ENCODE measurements around the gene KLHL22. TPM values are rescaled to one million over a fixed set of nuclear protein-coding genes. Genes with fewer than 3 reads are reported as not detected.
A peak's percentile ranks its signal among the peaks of the same experiment; 100 is the strongest.
"Not testable (repeated sequence)": the region's sequence is repeated elsewhere in the genome, so short reads cannot be mapped to it uniquely, and the experiment has no call there.

Gene KLHL22, protein sequence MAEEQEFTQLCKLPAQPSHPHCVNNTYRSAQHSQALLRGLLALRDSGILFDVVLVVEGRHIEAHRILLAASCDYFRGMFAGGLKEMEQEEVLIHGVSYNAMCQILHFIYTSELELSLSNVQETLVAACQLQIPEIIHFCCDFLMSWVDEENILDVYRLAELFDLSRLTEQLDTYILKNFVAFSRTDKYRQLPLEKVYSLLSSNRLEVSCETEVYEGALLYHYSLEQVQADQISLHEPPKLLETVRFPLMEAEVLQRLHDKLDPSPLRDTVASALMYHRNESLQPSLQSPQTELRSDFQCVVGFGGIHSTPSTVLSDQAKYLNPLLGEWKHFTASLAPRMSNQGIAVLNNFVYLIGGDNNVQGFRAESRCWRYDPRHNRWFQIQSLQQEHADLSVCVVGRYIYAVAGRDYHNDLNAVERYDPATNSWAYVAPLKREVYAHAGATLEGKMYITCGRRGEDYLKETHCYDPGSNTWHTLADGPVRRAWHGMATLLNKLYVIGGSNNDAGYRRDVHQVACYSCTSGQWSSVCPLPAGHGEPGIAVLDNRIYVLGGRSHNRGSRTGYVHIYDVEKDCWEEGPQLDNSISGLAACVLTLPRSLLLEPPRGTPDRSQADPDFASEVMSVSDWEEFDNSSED
- 10 to 100 TPM; 15.9 to 27.7 (median 22.3) TPM for total RNA-seq

GRCh38 chr22:20494978-20495860 lies at the start of gene KLHL22:
TSS of gene KLHL22 (minus strand) at chr22:20495795. CDS start at chr22:20489211, 6,584 bp downstream.
- peak; percentile 4 to 60 (median 49) for ATAC-seq (replicated peaks in 6 of 8)
- 0 to 10% (median 0%) methylated on average over 2 to 16 of the region's 108 CpGs; no CpG with 5 or more reads in 4 of the 10 experiments for WGBS, 10 experiments
- in situ Hi-C loops (cut with MboI; ENCODE audit: low pct_unique_long_range_greater_than_20kb in 2 of 9, low sequenced_read_pairs in 9 of 9, unreplicated experiment in 9 of 9) = no loop called here
- Histone ChIP-seq H3K4me1 (replicated peaks in 1 of 2) (peaks cover 4 to 9% of the 10 kb centered on the region in 2 donors), H3K27ac (peak within 1 kb of the TSS; percentile 85 to 93), H3K4me3 (peak within 1 kb of the TSS; percentile 56 to 84 (median 70))

GRCh38 chr22:20545318-20545634 lies 49.7 kb upstream of the KLHL22 start:
- H3K27ac ChIP-seq; in situ Hi-C loops (cut with MboI; ENCODE audit: low pct_unique_long_range_greater_than_20kb in 2 of 9, low sequenced_read_pairs in 9 of 9, unreplicated experiment in 9 of 9); H3K4me3 ChIP-seq; ATAC-seq (replicated peaks in 6 of 8): not testable (repeated sequence)
- peaks cover 0 to 13% of the 10 kb centered on the region in 2 donors for H3K4me1 ChIP-seq (replicated peaks in 1 of 2)
- WGBS, 10 experiments = 64 to 100% (median 99%) methylated on average over 1 to 3 of the region's 3 CpGs; no CpG with 5 or more reads in 2 of the 10 experiments

- in situ Hi-C loops (cut with MboI; ENCODE audit: low pct_unique_long_range_greater_than_20kb in 2 of 9, low sequenced_read_pairs in 9 of 9, unreplicated experiment in 9 of 9) = no loop called here
- ATAC-seq (replicated peaks in 6 of 8) = no peak
These were observed 47.1 kb upstream of the KLHL22 start for GRCh38 chr22:20542736-20543135.

GRCh38 chr22:20542055-20542454 lies 46.5 kb upstream of the KLHL22 start:
- in situ Hi-C loops (cut with MboI; ENCODE audit: low pct_unique_long_range_greater_than_20kb in 2 of 9, low sequenced_read_pairs in 9 of 9, unreplicated experiment in 9 of 9) = no loop called here

More at GRCh38 chr22:20542736-20543135, 47.1 kb upstream of the KLHL22 start:
- Histone ChIP-seq H3K4me1 (replicated peaks in 1 of 2) (peaks cover 0 to 7% of the 10 kb centered on the region in 2 donors), H3K27ac (no peak overlapping the region), H3K4me3 (no peak overlapping the region)

DNA sequence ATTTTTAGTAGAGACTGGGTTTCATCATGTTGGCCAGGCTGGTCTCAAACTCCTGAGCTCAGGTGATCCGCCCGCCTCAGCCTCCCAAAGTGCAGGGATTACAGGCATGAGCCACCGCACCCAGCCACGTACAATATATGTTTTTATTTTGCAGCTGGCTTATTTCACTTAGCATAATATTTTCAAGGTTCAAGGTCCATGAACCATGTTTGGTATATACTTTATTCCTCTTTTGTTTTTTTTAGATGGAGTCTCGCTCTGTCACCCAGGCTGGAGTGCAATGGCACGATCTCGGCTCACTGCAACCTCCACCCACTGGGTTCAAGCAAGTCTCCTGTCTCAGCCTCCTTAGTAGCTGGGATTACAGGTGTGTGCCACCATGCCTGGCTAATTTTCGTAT lies 43.3 kb upstream of the KLHL22 start:
- H3K4me3 ChIP-seq; H3K27ac ChIP-seq; in situ Hi-C loops (cut with MboI; ENCODE audit: low pct_unique_long_range_greater_than_20kb in 2 of 9, low sequenced_read_pairs in 9 of 9, unreplicated experiment in 9 of 9); ATAC-seq (replicated peaks in 6 of 8); H3K4me1 ChIP-seq (replicated peaks in 1 of 2): not testable (repeated sequence)
- WGBS, 10 experiments = 93 to 100% (median 99%) methylated on average over 3 to 8 of the region's 8 CpGs; no CpG with 5 or more reads in 2 of the 10 experiments

More at GRCh38 chr22:20542055-20542454, 46.5 kb upstream of the KLHL22 start:
- Histone ChIP-seq H3K27ac (no peak overlapping the region), H3K4me1 (replicated peaks in 1 of 2) (peaks cover 0 to 7% of the 10 kb centered on the region in 2 donors), H3K4me3 (no peak overlapping the region)
- no peak for ATAC-seq (replicated peaks in 6 of 8)
- WGBS, 10 experiments = 84 to 100% (median 100%) methylated on average over 1 to 3 of the region's 3 CpGs; no CpG with 5 or more reads in 3 of the 10 experiments

DNA sequence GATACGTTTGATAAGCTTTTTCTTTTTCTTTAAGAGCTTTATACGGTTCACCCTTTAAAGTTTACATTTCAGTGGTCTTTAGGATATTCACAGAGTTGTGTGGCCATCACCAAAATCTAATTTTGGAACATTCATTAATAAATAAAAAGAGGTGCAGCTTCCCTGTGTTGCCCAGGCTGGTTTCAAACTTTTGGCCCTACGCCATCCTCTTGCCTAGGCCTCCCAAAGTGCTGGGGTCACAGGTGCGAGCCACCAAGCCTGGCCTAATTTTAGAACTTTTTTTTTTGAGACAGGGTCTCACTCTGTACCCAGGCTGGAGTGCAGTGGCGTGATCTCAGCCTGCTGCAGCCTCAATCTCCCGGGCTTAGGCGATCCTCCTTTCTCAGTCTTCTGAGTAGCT lies 42.4 kb upstream of the KLHL22 start:
- in situ Hi-C loops (cut with MboI; ENCODE audit: low pct_unique_long_range_greater_than_20kb in 2 of 9, low sequenced_read_pairs in 9 of 9, unreplicated experiment in 9 of 9) = no loop called here
- peaks cover 0 to 3% of the 10 kb centered on the region in 2 donors for H3K4me1 ChIP-seq (replicated peaks in 1 of 2)
- no peak overlapping the region for H3K4me3 ChIP-seq
- peak overlapping the region in 1 of 2 donors; percentile 19 for H3K27ac ChIP-seq
- WGBS, 10 experiments = 72 to 100% (median 99%) methylated on average over 1 to 6 of the region's 7 CpGs; no CpG with 5 or more reads in 4 of the 10 experiments
- no peak for ATAC-seq (replicated peaks in 6 of 8)

DNA sequence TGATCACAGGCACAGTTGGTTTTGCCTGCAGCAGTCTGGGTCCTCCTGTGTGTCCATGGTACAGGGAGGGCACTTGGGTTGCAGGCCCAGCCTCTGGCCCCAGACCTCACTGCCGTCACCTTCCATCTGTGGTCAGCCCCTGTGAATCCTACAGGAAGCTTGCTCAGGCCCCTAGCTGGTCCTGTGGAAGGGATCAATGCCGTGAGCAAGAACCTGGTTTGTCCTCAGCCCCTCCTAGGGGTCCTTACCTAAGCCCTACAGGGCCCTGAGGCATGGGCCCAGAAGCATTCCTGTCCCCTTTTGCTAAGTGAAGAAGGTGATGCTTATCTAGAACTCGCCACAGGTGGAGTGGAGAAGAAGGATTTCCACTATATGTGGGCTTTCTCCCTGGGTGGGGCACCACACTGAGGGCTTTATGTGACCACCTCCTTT lies 41.7 kb upstream of the KLHL22 start:
- Histone ChIP-seq H3K27ac (no peak overlapping the region), H3K4me3 (no peak overlapping the region), H3K4me1 (replicated peaks in 1 of 2) (peaks cover 3 to 9% of the 10 kb centered on the region in 2 donors)
- ATAC-seq (replicated peaks in 6 of 8) = no peak
- in situ Hi-C loops (cut with MboI; ENCODE audit: low pct_unique_long_range_greater_than_20kb in 2 of 9, low sequenced_read_pairs in 9 of 9, unreplicated experiment in 9 of 9) = no loop called here
- WGBS, 10 experiments = 90 to 100% (median 100%) methylated on average over 1 to 2 of the region's 3 CpGs; no CpG with 5 or more reads in 7 of the 10 experiments

DNA sequence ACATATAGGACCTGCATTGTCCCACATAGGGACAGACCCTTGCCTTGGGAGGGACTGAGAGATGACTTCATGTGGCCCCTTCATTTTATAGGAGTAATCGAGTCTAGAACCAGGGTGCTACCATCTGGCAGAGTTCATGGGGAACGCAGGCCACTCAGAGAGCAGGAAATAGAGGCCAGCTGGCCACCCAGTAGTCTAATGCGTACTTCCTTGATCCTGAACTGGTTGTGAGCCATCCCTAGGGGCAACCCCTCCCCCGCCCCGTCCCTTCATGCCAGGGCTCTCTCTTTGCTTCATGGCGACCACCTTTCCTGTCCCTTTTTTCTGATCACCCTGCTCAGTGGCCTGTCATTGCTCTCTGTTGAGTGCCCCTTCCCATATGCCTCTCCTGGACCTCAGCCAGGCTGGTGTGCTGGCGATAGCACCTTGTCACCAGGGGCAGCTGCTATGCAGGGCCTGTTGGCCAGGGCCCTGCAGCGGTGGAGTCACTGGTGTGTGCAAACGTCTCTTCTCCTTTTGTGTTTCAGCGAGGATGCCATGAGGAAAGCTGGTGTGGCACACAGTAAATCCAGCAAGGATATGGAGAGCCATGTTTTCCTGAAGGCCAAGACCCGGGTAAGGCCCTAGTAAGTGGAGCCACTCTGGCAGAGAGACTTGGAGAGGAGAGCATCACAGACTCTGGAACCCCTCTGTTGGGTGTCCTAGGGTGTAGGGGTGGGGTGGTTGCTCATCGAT lies 41.2 kb upstream of the KLHL22 start:
- no peak overlapping the region for H3K27ac ChIP-seq
- no peak overlapping the region for H3K4me3 ChIP-seq
- 60 to 100% (median 87%) methylated on average over 1 to 3 of the region's 12 CpGs; no CpG with 5 or more reads in 6 of the 10 experiments for WGBS, 10 experiments
- in situ Hi-C loops (cut with MboI; ENCODE audit: low pct_unique_long_range_greater_than_20kb in 2 of 9, low sequenced_read_pairs in 9 of 9, unreplicated experiment in 9 of 9) = no loop called here
- peaks cover 8 to 15% of the 10 kb centered on the region in 2 donors for H3K4me1 ChIP-seq (replicated peaks in 1 of 2)
- ATAC-seq (replicated peaks in 6 of 8) = peak in 1 of 8 experiments; percentile 40

GRCh38 chr22:20533879-20534265 lies 38.3 kb upstream of the KLHL22 start:
- peaks cover 8 to 15% of the 10 kb centered on the region in 2 donors for H3K4me1 ChIP-seq (replicated peaks in 1 of 2)
- H3K4me3 ChIP-seq = no peak overlapping the region
- 0 to 83% (median 49%) methylated on average over 1 to 2 of the region's 3 CpGs; no CpG with 5 or more reads in 4 of the 10 experiments for WGBS, 10 experiments
- ATAC-seq (replicated peaks in 6 of 8) = no peak
- H3K27ac ChIP-seq = peak overlapping the region in 1 of 2 donors; percentile 71
- in situ Hi-C loops (cut with MboI; ENCODE audit: low pct_unique_long_range_greater_than_20kb in 2 of 9, low sequenced_read_pairs in 9 of 9, unreplicated experiment in 9 of 9) = no loop called here

GRCh38 chr22:20533095-20533878 lies 37.7 kb upstream of the KLHL22 start:
- ATAC-seq (replicated peaks in 6 of 8) = no peak
- in situ Hi-C loops (cut with MboI; ENCODE audit: low pct_unique_long_range_greater_than_20kb in 2 of 9, low sequenced_read_pairs in 9 of 9, unreplicated experiment in 9 of 9) = no loop called here
- H3K4me3 ChIP-seq = no peak overlapping the region
- 77 to 100% (median 92%) methylated on average over 1 to 6 of the region's 11 CpGs; no CpG with 5 or more reads in 1 of the 10 experiments for WGBS, 10 experiments
- H3K4me1 ChIP-seq (replicated peaks in 1 of 2) = peaks cover 8 to 15% of the 10 kb centered on the region in 2 donors
- H3K27ac ChIP-seq = peak overlapping the region in 1 of 2 donors; percentile 71

- 65 to 83% (median 70%) methylated on average over 1 to 6 of the region's 10 CpGs; no CpG with 5 or more reads in 6 of the 10 experiments for WGBS, 10 experiments
- Histone ChIP-seq H3K4me1 (replicated peaks in 1 of 2) (peaks cover 8 to 15% of the 10 kb centered on the region in 2 donors), H3K27ac (peak overlapping the region; percentile 56 to 71), H3K4me3 (no peak overlapping the region)
- in situ Hi-C loops (cut with MboI; ENCODE audit: low pct_unique_long_range_greater_than_20kb in 2 of 9, low sequenced_read_pairs in 9 of 9, unreplicated experiment in 9 of 9) = no loop called here
- ATAC-seq (replicated peaks in 6 of 8) = peak in 5 of 8 experiments; percentile 44 to 64 (median 52)
These were observed 36.8 kb upstream of the KLHL22 start for GRCh38 chr22:20532256-20532993.
